ENCODE data around the gene ITIH2. TPM values are rescaled to one million over a fixed set of nuclear protein-coding genes. Genes with fewer than 3 reads are reported as not detected.

Gene ITIH2
- total and polyA plus RNA-seq, 2 of the 8 experiments (the other 6 are each of a cell fraction or from before 2014, with no cell fraction given): not detected

GRCh38 chr10:7792541-7792940, 89.4 kb downstream of the ITIH2 start:
- H4K5ac ChIP-seq (ENCODE audit: insufficient read length, low read depth, low read length): no peak overlapping the region
- H3K9ac ChIP-seq (replicated peaks in 1 of 4; ENCODE audit: extremely low read depth in 1 of 4, low read depth in 3 of 4, low read length in 3 of 4): no peak overlapping the region
- H3K36me3 ChIP-seq (ENCODE audit: control insufficient read depth in 2 of 4, insufficient read depth in 4 of 4, low read length in 3 of 4): peaks cover 6 to 28% (median 7%) of the 10 kb centered on the region in 4 experiments
- H3K4me2 ChIP-seq (ENCODE audit: insufficient read depth in 1 of 2, low read depth in 2 of 2, low read length in 2 of 2): no peak overlapping the region
- no peak for DNase-seq (ENCODE audit: low read depth in 1 of 2, low spot score in 2 of 2)
- peaks cover 8% of the 10 kb centered on the region in 2 experiments for H4K20me1 ChIP-seq (replicated peaks in 1 of 2; ENCODE audit: control insufficient read depth in 1 of 2, insufficient read depth in 2 of 2, low read length in 2 of 2)
- no peak overlapping the region for H3K4ac ChIP-seq (replicated peaks; ENCODE audit: insufficient read length, low read depth, low read length)
- peaks cover 2% of the 10 kb centered on the region; the same call in 1 of the 2 replicates for H3K79me1 ChIP-seq (ENCODE audit: low read depth, low read length)
- no peak overlapping the region for H2BK12ac ChIP-seq (ENCODE audit: low read depth, low read length)
- H4K8ac ChIP-seq (ENCODE audit: extremely low read depth, insufficient read depth, low read length): no peak overlapping the region
- no peak overlapping the region for H2BK120ac ChIP-seq (replicated peaks; ENCODE audit: low read depth, low read length)
- no peak overlapping the region for H2AK5ac ChIP-seq (ENCODE audit: low read depth, low read length)
- no peak overlapping the region for H3K56ac ChIP-seq (replicated peaks; ENCODE audit: insufficient read length, low read depth, low read length)
- no peak overlapping the region for H3K23ac ChIP-seq (ENCODE audit: insufficient read length)
- no peak overlapping the region for H3K4me3 ChIP-seq (ENCODE audit: extremely low read depth in 1 of 4, insufficient read depth in 2 of 4, low read depth in 3 of 4, low read length in 4 of 4)
- H2BK20ac ChIP-seq (ENCODE audit: low read length): no peak overlapping the region
- ChIA-PET POLR2A (ENCODE audit: partially characterized antibody) (interaction anchor here (0.7 to 1.8 kb wide), 2 partner anchors 20 to 25 kb away, joined by 4 to 7 read pairs; partner anchors contain the start of gene TAF3), CTCF (ENCODE audit: partially characterized antibody) (interaction anchor here (0.6 to 1.3 kb wide), 2 partner anchors 21 to 35 kb away, joined by 3 to 5 read pairs; no protein-coding TSS in a partner anchor)
- H3K79me2 ChIP-seq (ENCODE audit: control insufficient read depth in 1 of 2, insufficient read depth in 2 of 2, low read length in 2 of 2): peaks cover 11 to 83% of the 10 kb centered on the region in 2 experiments
- H3K18ac ChIP-seq (ENCODE audit: extremely low read depth, low read length): no peak overlapping the region
- TF ChIP-seq SP4 (IDR thresholded peaks at IDR 0.05; ENCODE audit: low read length): no peak
- TF ChIP-seq, protein P1, sequence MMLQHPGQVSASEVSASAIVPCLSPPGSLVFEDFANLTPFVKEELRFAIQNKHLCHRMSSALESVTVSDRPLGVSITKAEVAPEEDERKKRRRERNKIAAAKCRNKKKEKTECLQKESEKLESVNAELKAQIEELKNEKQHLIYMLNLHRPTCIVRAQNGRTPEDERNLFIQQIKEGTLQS (IDR thresholded peaks at IDR 0.05; ENCODE audit: insufficient read depth, low read depth, low read length): no peak
- TF ChIP-seq TEAD4 (IDR thresholded peaks at IDR 0.05; ENCODE audit: low read depth, low read length): no peak
- TF ChIP-seq YY1 (IDR thresholded peaks at IDR 0.05; ENCODE audit: low read depth, low read length): no peak
- TF ChIP-seq RBBP5 (IDR thresholded peaks at IDR 0.05; ENCODE audit: borderline replicate concordance, low read depth, low read length): no peak
- TF ChIP-seq POLR2AphosphoS5 (IDR thresholded peaks at IDR 0.05; ENCODE audit: low read depth, low read length): no peak
- no peak for TF ChIP-seq NANOG (IDR thresholded peaks at IDR 0.05; ENCODE audit: insufficient read depth, low read depth, low read length, poor library complexity, severe bottlenecking)
- no peak for TF ChIP-seq GTF2F1 (IDR thresholded peaks at IDR 0.05; ENCODE audit: borderline replicate concordance, low read depth, low read length)
- no peak for TF ChIP-seq CBX5 (IDR thresholded peaks at IDR 0.05; ENCODE audit: low read depth, low read length)
- TF ChIP-seq SIRT6 (IDR thresholded peaks at IDR 0.05; ENCODE audit: low read length): no peak
- no peak overlapping the region for H2BK5ac ChIP-seq (ENCODE audit: low read depth, low read length)
- no peak overlapping the region for H4K91ac ChIP-seq (replicated peaks; ENCODE audit: insufficient read length, low read length)
- H3K9me3 ChIP-seq (ENCODE audit: insufficient read depth in 2 of 2, low read depth in 1 of 2, low read length in 1 of 2): no peaks in the 10 kb centered on the region
- no peak overlapping the region for H2AFZ ChIP-seq (ENCODE audit: low read length)
- no peak for FAIRE-seq
- WGBS, 2 experiments (ENCODE audit: extremely low coverage in 1 of 2, insufficient coverage in 1 of 2, insufficient read length in 1 of 2, insufficient replicate concordance in 2 of 2, low coverage in 1 of 2, low lambda C conversion rate in 2 of 2, missing lambda C conversion rate in 1 of 2): 81% methylated on average over 1 of the region's 1 CpG; no CpG with 5 or more reads in 1 of the 2 experiments
- H2BK15ac ChIP-seq (ENCODE audit: low read length): no peak overlapping the region
- H3K14ac ChIP-seq (ENCODE audit: insufficient read length): no peak overlapping the region
- no peak overlapping the region for H3K27ac ChIP-seq (ENCODE audit: low read depth, low read length)
- H3K27me3 ChIP-seq (replicated peaks in 1 of 4; ENCODE audit: control insufficient read depth in 3 of 4, extremely low read depth in 1 of 4, insufficient read depth in 3 of 4, low read length in 3 of 4): no peaks in the 10 kb centered on the region
- peaks cover 0 to 3% (median 1%) of the 10 kb centered on the region in 4 experiments; a peak in 4 of 7 replicates for H3K4me1 ChIP-seq (replicated peaks in 1 of 4; ENCODE audit: control insufficient read depth in 3 of 4, insufficient read depth in 4 of 4, low read length in 3 of 4)
- H3K23me2 ChIP-seq (ENCODE audit: low read depth, low read length): 0 out of 2 replicates have a peak, but pooled peaks cover 6% of the 10 kb centered on the region

Data from H1 (cell line).